NT2/D1 (cell line): ENCODE data around the gene HOXD10.
A peak's percentile ranks its signal among the peaks of the same experiment; 100 is the strongest.

ENCODE experiments used
- DNase-seq: peaks from one replicate; pipeline ENCODE4 v3.0.0-alpha.2; 2011; ENCODE audit warnings: low read depth, low spot score
- H3K27me3 ChIP-seq: 2 replicates; pipeline ENCODE4 v1.6.0; 2011; ENCODE audit warnings: mild to moderate bottlenecking; ENCODE audit not compliant: insufficient read length, insufficient read depth
- H3K36me3 ChIP-seq: 2 replicates; pipeline ENCODE4 v1.6.1; 2011; ENCODE audit warnings: mild to moderate bottlenecking, low read length, mixed read lengths; ENCODE audit not compliant: insufficient read depth, insufficient read length
- H3K4me1 ChIP-seq: 2 replicates; pipeline ENCODE4 v1.5.1; 2011; ENCODE audit not compliant: insufficient read depth, insufficient read length
- H3K4me3 ChIP-seq: 2 replicates; pipeline ENCODE4 v1.5.1; 2011; ENCODE audit warnings: low read depth; ENCODE audit not compliant: insufficient read length
- H3K9ac ChIP-seq: 2 replicates; pipeline ENCODE4 v1.6.0; 2011; ENCODE audit warnings: low read depth; ENCODE audit not compliant: insufficient read length
- H3K9me3 ChIP-seq: 2 replicates; pipeline ENCODE4 v1.5.1; 2011; ENCODE audit warnings: mild to moderate bottlenecking, low read length; ENCODE audit not compliant: insufficient read depth
- SUZ12 ChIP-seq: IDR thresholded peaks from 2 replicates; pipeline ENCODE4 v1.6.1; 2011; ENCODE audit not compliant: insufficient read length, insufficient read depth; ENCODE audit errors: extremely low read depth
- YY1 ChIP-seq: IDR thresholded peaks from 2 replicates; pipeline ENCODE4 v1.6.1; 2011; ENCODE audit not compliant: insufficient read length, insufficient read depth
- ZNF274 ChIP-seq: IDR thresholded peaks from 2 replicates; pipeline ENCODE4 v1.6.1; 2011; ENCODE audit warnings: mild to moderate bottlenecking, low read depth, low read length

Gene HOXD10

DNA sequence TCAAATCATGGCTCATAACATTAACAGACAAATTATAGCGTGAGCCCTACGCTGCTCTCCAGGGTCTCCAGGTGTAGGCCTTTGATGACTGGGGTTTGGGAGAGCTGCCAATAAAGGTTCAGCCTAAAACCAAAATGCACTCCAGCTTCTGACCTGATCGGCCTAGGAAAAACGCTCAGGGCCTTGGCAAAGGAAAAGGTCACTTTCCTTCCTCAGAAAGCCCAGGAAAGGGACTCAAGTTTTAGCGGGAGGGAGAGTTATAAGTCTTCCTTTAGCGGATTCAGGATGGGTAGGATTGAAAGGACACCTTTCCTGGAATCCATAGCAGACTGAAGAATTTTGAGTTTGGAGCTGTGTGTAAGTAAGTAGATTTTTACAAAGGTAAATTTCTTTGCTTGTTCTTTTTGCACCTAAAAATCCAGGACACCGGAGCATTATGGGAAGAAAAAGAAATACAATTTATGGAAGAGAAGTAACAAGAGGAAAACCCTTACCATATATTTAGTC, 41.6 kb upstream of the HOXD10 start:
- DNase-seq = no peak
- H3K4me3 ChIP-seq = no peak overlapping the region
- H3K4me1 ChIP-seq = no peaks in the 10 kb centered on the region

DNA sequence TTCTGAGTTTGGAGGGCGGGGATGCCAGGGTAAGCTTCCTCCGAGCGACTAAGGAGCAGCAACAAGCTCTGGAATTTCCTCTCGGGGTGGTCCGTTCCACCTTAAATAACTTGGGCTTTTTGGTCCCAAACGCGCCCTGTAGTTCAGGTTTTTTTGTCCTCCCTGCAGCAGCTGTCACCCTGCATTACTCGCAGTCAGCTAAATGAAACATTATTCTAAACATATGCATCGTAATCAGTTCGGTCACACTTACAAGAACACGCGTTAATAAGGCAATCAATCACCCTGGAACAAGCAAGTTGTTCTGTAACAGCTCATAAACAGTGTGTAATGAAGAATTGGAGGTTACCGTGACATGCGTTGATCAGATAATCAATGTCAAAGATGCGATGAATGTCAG, 41.1 kb upstream of the HOXD10 start:
- DNase-seq = no peak
- no peak for TF ChIP-seq YY1
- TF ChIP-seq SUZ12 = no peak
- TF ChIP-seq ZNF274 = no peak
- Histone ChIP-seq H3K4me3 (no peak overlapping the region), H3K9ac (no peak overlapping the region), H3K9me3 (peaks cover 26% of the 10 kb centered on the region), H3K4me1 (no peaks in the 10 kb centered on the region), H3K36me3 (no peaks in the 10 kb centered on the region), H3K27me3 (peaks cover 2% of the 10 kb centered on the region)

More for the DNA sequence above, 41.6 kb upstream of the HOXD10 start:
- TF ChIP-seq ZNF274 (no peak), YY1 (no peak), SUZ12 (no peak)
- Histone ChIP-seq H3K9me3 (peaks cover 25% of the 10 kb centered on the region), H3K9ac (no peak overlapping the region), H3K27me3 (no peaks in the 10 kb centered on the region), H3K36me3 (no peaks in the 10 kb centered on the region)

DNA sequence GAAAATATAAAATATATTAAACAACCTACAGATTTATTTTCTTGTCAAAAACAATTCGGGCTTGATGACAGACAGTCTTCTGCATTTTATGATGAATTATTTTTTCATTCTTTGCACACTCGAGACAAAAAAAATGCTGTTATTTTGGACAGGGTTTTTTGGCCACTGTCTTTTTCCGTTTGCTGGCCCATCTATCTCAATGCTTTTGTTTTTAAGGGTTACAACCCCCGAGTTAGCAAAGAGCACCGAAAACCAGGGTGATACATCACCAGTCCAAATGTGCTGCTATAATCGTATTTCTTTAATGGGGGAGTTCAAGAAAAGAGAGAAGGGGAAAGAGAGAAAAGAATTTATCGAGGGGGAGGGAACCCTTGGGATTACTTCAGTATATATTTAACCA, 40.5 kb upstream of the HOXD10 start:
- H3K4me1 ChIP-seq = no peaks in the 10 kb centered on the region
- peaks cover 31% of the 10 kb centered on the region for H3K9me3 ChIP-seq
- no peaks in the 10 kb centered on the region for H3K36me3 ChIP-seq
- TF ChIP-seq YY1 (no peak), SUZ12 (no peak), ZNF274 (no peak)
- H3K27me3 ChIP-seq = peaks cover 8% of the 10 kb centered on the region
- no peak for DNase-seq
- H3K9ac ChIP-seq = no peak overlapping the region
- H3K4me3 ChIP-seq = no peak overlapping the region

DNA sequence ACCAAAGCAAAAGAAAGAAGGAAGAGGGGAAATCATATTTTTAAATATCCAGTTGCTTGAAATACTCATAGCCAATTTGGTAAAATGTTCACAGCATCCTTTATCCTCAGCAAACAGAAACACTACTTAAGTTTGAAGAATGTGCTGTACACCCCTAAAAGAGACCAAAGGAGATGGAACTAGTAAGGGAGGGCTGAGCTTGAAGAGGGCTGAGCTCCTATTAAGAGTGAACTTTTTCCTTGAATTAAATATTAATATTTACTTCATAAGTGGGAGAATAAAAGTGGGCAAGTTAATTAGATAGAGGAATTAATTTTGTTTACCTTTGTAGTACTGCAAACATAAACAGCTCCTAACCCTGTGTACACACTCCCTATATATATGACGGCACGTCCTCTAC, 39.8 kb upstream of the HOXD10 start:
- no peak overlapping the region for H3K9ac ChIP-seq
- no peak overlapping the region for H3K4me3 ChIP-seq
- H3K27me3 ChIP-seq = peaks cover 15% of the 10 kb centered on the region
- H3K36me3 ChIP-seq = no peaks in the 10 kb centered on the region
- no peak for DNase-seq
- H3K4me1 ChIP-seq = no peaks in the 10 kb centered on the region
- TF ChIP-seq ZNF274 (no peak), SUZ12 (no peak), YY1 (no peak)
- peaks cover 39% of the 10 kb centered on the region for H3K9me3 ChIP-seq

DNA sequence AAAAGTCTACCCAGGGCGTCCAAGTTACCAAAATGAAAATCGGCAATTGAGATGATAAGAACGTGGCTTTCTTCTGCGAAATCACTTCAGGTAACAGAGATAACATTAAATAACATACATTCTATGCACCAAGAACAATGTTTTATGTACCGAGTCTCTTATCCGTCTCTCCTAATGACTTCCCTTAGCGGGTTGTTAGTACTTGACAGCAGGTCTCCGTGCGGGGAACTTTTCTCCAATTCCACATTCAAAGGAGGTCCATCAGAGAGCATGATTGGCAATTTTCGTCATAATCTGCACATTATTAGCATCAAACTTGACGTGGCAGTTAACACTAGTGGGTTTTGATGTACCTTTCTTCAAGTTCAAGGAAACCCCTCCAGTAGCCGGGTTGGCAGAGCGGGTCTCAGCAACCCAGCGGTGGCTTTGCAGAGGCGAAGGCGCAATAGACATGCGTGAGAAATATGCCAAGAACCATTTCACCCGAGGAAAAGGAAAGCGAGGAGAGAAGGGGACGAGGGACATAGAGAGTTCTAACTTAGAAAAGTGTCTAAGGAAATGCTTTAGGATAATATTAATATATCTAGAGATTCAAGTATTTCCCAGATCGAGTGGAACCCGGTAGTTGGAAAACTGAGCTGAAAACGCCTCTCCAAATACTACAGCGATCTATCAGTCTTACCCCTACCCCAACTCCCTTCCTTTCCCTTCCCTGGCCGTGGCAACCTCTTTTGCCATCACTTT, 37.9 kb upstream of the HOXD10 start:
- H3K36me3 ChIP-seq = no peaks in the 10 kb centered on the region
- no peak overlapping the region for H3K4me3 ChIP-seq
- no peaks in the 10 kb centered on the region for H3K4me1 ChIP-seq
- peaks cover 39% of the 10 kb centered on the region for H3K9me3 ChIP-seq
- H3K27me3 ChIP-seq = peaks cover 34% of the 10 kb centered on the region
- no peak overlapping the region for H3K9ac ChIP-seq
- TF ChIP-seq ZNF274 (no peak), YY1 (no peak), SUZ12 (no peak)
- no peak for DNase-seq

DNA sequence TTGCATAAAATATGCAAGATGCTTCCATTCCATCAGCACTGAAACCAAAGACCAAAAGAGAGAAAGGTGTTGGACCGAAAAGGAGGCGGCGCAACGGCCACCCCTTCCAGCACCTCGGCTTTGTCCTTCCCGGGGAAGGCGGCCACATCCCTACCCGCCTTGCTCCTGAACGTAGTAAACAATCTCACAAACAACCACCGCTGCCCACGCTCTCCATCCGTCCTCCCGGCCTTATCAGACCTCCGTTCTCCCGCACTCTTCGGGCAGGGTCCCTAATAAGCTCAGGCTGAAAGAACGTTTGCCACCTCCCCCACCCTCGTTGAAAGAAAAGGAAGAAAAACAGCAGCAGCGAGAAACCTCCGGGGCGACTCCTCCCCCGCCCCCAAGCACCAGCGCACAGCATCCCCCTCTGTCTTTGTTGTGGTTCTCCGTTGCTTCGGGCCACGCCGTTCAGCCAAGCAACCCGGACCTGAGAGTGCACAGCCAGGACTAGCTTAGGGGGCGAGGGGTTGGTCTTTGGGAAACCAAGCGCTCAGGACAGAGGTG, 37.2 kb upstream of the HOXD10 start:
- peaks cover 41% of the 10 kb centered on the region for H3K27me3 ChIP-seq
- TF ChIP-seq YY1 = no peak
- no peak for TF ChIP-seq SUZ12
- TF ChIP-seq ZNF274 = no peak
- no peak overlapping the region for H3K4me3 ChIP-seq
- H3K36me3 ChIP-seq = no peaks in the 10 kb centered on the region
- no peak for DNase-seq
- H3K9me3 ChIP-seq = peaks cover 39% of the 10 kb centered on the region
- no peaks in the 10 kb centered on the region for H3K4me1 ChIP-seq
- H3K9ac ChIP-seq = no peak overlapping the region

DNA sequence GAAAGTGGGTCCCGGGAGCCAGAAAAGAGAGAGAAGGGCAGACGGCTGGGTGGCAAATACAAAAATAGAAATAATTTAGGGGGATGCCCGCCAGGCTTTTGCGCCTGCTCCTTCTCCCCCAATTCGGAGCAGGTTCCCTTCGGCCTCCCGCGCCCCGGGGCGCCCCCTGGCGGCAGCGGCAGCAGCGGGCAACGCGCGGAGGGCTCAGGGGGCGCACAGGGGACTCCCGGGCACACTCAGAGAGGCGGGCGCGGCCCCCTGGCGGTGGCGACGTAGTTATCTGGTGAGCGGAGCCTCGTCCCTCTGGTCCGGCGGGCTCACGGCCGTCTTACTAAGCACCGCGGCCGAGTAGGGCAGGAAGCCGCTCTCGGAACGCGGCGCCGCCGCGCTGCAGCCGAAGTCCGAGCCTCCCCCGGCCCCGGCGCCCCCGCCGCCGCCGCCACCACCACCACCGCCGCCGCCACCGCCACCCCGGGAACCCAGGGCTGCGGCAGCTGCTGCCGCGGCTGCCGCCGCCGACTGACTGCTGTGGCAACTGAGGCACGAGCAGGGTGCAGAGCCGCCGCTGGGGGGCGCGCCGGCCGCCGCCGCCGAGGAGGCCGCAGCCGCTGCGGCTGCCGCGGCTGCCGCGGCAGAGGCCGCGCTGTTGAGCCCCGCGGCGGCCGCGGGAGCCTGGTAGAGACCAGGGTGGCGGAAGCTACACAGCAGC, 36.6 kb upstream of the HOXD10 start:
- DNase-seq = no peak
- Histone ChIP-seq H3K4me3 (peak overlapping the region; percentile 25), H3K9ac (no peak overlapping the region), H3K4me1 (no peaks in the 10 kb centered on the region), H3K9me3 (peaks cover 39% of the 10 kb centered on the region), H3K36me3 (no peaks in the 10 kb centered on the region), H3K27me3 (peaks cover 47% of the 10 kb centered on the region)
- no peak for TF ChIP-seq SUZ12
- TF ChIP-seq ZNF274 = no peak
- no peak for TF ChIP-seq YY1
